Measurements from ENCODE around the gene KATNA1. TPM values are rescaled to one million over a fixed set of nuclear protein-coding genes. Genes with fewer than 3 reads are reported as not detected.

Gene KATNA1
- 55.2 and 95.6 TPM in 2 replicates for total RNA-seq (2011; cell fraction: chromatin; rRNA removed; ENCODE audit: low replicate concordance)
- total RNA-seq (2011; cell fraction: nucleolus; rRNA removed) = 29.5 and 30.9 TPM in 2 replicates
- total RNA-seq (2011; cell fraction: nucleoplasm; rRNA removed) = 37.0 and 41.8 TPM in 2 replicates
- total RNA-seq (2014; rRNA removed) (41.1 and 45.0 TPM in 2 replicates), total RNA-seq (2014; rRNA removed; fragmentation: Illumina TruSeq; extraction: Trizol) (53.5 and 63.0 TPM in 2 replicates), total RNA-seq (2015; rRNA removed; fragmentation: Illumina TruSeq; extraction: Trizol) (40.6 and 44.5 TPM in 2 replicates), total RNA-seq (2021) (33.9 and 34.6 TPM in 2 replicates), polyA plus RNA-seq (2011; rRNA removed) (58.1 and 76.9 TPM in 2 replicates), polyA plus RNA-seq (2014; fragmentation: Illumina TruSeq; extraction: Trizol) (55.0 and 56.7 TPM in 2 replicates), polyA plus RNA-seq (2014; fragmentation: Nextera tagmentation; extraction: Ambion mirVana) (10 to 100 TPM; 22.5 to 33.3 TPM), polyA plus RNA-seq (2014; rRNA removed) (41.8 and 47.5 TPM in 2 replicates), polyA minus RNA-seq (2011; rRNA and poly(A)+ RNA removed) (74.6 and 86.8 TPM in 2 replicates), Bru-seq, nascent RNA (percentile 79 among the genes with signal in this experiment), BruChase-seq, experiment 1, labeled RNA remaining after a 2-hour chase (percentile 81 among the genes with signal in this experiment), BruChase-seq, experiment 2, labeled RNA remaining after a 6-hour chase (percentile 81 among the genes with signal in this experiment)
- 18.7 and 24.8 TPM in 2 replicates for polyA plus RNA-seq (2011; cell fraction: cytosol; rRNA removed)
- 22.6 and 33.0 TPM in 2 replicates for polyA plus RNA-seq (2011; cell fraction: nucleus; rRNA removed)
- polyA plus RNA-seq (2012) = 29.5 and 31.6 TPM in 2 replicates
- polyA minus RNA-seq (2011; cell fraction: cytosol; rRNA and poly(A)+ RNA removed) = 27.4 and 28.3 TPM in 2 replicates
- polyA minus RNA-seq (2011; cell fraction: nucleus; rRNA and poly(A)+ RNA removed) = 20.9 and 34.8 TPM in 2 replicates
- long read RNA-seq, experiment 1, transcript KATNA1-202 (10 exons, 1,684 nt) = minor isoform, 6 of 185 reads
- long read RNA-seq, experiment 1, transcript KATNA1-203 (11 exons, 1,984 nt) = major isoform, 121 of 185 reads
- long read RNA-seq, experiment 1, partial matches to known transcripts = 9 of 185 reads
- long read RNA-seq, experiment 1, other reads (novel, unspliced or antisense) = 49 of 185 reads
- long read RNA-seq, experiment 2, transcript KATNA1-203 (11 exons, 1,984 nt) = major isoform, 20 of 47 reads
- long read RNA-seq, experiment 2, partial matches to known transcripts = 10 of 47 reads
- long read RNA-seq, experiment 2, other reads (novel, unspliced or antisense) = 14 of 47 reads
- long read RNA-seq, experiment 3, transcript KATNA1-203 (11 exons, 1,984 nt) = major isoform, 35 of 79 reads
- long read RNA-seq, experiment 3, partial matches to known transcripts = 21 of 79 reads
- long read RNA-seq, experiment 3, other reads (novel, unspliced or antisense) = 23 of 79 reads

- Histone ChIP-seq H3K79me2 (ENCODE audit: control insufficient read depth, insufficient read depth, low read length) (peaks cover 47% of the 10 kb centered on the region), H3K27me3 (ENCODE audit: control insufficient read depth in 2 of 2, insufficient read depth in 2 of 2, low read length in 2 of 2) (no peaks in the 10 kb centered on the region), H3K4me3 (peak within 1 kb of the TSS; percentile 78), H3K27ac (ENCODE audit: extremely low read depth, low read depth, low read length) (peak within 1 kb of the TSS; percentile 95), H4K20me1 (replicated peaks; ENCODE audit: control insufficient read depth, insufficient read depth, low read length) (no peaks in the 10 kb centered on the region), H3K4me2 (ENCODE audit: insufficient read depth, low read length) (peak within 1 kb of the TSS; percentile 94), H3K9me3 (replicated peaks; ENCODE audit: control insufficient read depth, insufficient read depth, low read depth, low read length) (no peaks in the 10 kb centered on the region), H3K9me1 (ENCODE audit: control insufficient read depth, insufficient read depth, low read length) (no peaks in the 10 kb centered on the region), H3K9ac (ENCODE audit: insufficient read depth in 1 of 2, low read depth in 2 of 2, low read length in 2 of 2) (peak within 1 kb of the TSS; percentile 94 to 95), H3K36me3 (ENCODE audit: control insufficient read depth, insufficient read depth, low read length) (peaks cover 3% of the 10 kb centered on the region; the same call in 2 of the 3 replicates), H2AFZ (ENCODE audit: low read depth, low read length) (peak within 1 kb of the TSS; percentile 100), H3K4me1 (replicated peaks in 1 of 2; ENCODE audit: control insufficient read depth in 2 of 2, insufficient read depth in 2 of 2, low read length in 2 of 2) (peaks cover 8 to 16% of the 10 kb centered on the region in 2 experiments; a peak in 4 of 5 replicates)
- DNase-seq (ENCODE audit: extremely low read depth in 1 of 4, low spot score in 3 of 4) (peak; percentile 99), ATAC-seq (peak; percentile 96), FAIRE-seq (peak; percentile 93)
- POLR2A ChIA-PET = interaction anchor here (0.6 to 3.0 kb wide), 12 partner anchors 9 to 1900 kb away, joined by 3 to 24 read pairs (median 4); partner anchors contain the start of genes GINM1 and NUP43
- WGBS (ENCODE audit: insufficient coverage, low coverage, missing lambda C conversion rate) = under 1% methylated on average over 67 of the region's 69 CpGs
- BruUV-seq (replicated peaks) = TSS peak; percentile 64
- CTCF ChIA-PET (ENCODE audit: low intra/inter-chr PET ratio) = no interaction called here
- intact Hi-C loops (cut with micrococcal nuclease) (loop anchor here (2.0 to 5.0 kb wide), 2 partner anchors 69 to 104 kb away; partner anchors contain the start of gene LATS1), in situ Hi-C loops (cut with MboI) (no loop called here)
- TF ChIP-seq ZC3H4 (CRISPR knock-in tag; IDR thresholded peaks at IDR 0.05; ENCODE audit: borderline replicate concordance) (no peak; the same call in 1 of the 2 replicates), ZNF644 (tag; IDR thresholded peaks at IDR 0.05; ENCODE audit: low read depth) (no peak), POLR2AphosphoS2 (IDR thresholded peaks at IDR 0.05; ENCODE audit: low read length) (no peak), NR3C1 (CRISPR knock-in tag; IDR thresholded peaks at IDR 0.05) (0 out of 2 replicates have a peak, but pooled peaks have one; percentile 69), ZBED1 (IDR thresholded peaks at IDR 0.05) (no peak; the same call in 1 of the 2 replicates), TFE3 (CRISPR knock-in tag; IDR thresholded peaks at IDR 0.05) (no peak), MAZ (CRISPR knock-in tag; conservative IDR thresholded peaks at IDR 0.05 in 1 of 2, IDR thresholded peaks at IDR 0.05 in 1 of 2) (peak; percentile 83 to 96; a peak in 3 of 4 replicates), POLR2B (IDR thresholded peaks at IDR 0.05; ENCODE audit: low read depth, partially characterized antibody) (peak; percentile 86), GATA2 (CRISPR knock-in tag; IDR thresholded peaks at IDR 0.05) (no peak), ZNF212 (CRISPR knock-in tag; IDR thresholded peaks at IDR 0.05) (peak; percentile 39; the same call in 1 of the 2 replicates), RUNX1 (IDR thresholded peaks at IDR 0.05; ENCODE audit: low read depth) (no peak)
Observed at GRCh38 chr6:149648148-149649145, at the start of gene KATNA1. TSS of gene KATNA1 (minus strand) at chr6:149648714. CDS start at chr6:149638547, 10,167 bp downstream.
